ENCODE data around the gene COL19A1.

DNA sequence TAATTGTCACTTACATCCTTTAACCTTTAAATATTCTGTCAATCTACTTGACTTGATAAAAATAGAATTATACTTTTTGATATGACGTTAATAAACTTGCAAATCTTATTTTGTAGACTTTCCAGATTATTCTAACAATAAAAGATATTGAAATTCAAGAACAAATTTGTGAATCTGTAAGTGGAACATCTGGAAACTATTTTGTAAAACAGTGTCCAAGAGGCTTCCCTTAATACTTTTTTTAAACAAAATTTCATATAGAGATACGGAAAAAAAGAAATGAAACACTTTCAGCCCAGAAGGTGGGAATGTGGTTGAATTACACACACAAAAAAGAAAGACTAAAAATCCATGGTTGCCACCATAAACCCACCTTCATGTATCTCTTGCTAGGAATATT is 174.4 kb downstream of the COL19A1 start:
- TF ChIP-seq, protein P1, sequence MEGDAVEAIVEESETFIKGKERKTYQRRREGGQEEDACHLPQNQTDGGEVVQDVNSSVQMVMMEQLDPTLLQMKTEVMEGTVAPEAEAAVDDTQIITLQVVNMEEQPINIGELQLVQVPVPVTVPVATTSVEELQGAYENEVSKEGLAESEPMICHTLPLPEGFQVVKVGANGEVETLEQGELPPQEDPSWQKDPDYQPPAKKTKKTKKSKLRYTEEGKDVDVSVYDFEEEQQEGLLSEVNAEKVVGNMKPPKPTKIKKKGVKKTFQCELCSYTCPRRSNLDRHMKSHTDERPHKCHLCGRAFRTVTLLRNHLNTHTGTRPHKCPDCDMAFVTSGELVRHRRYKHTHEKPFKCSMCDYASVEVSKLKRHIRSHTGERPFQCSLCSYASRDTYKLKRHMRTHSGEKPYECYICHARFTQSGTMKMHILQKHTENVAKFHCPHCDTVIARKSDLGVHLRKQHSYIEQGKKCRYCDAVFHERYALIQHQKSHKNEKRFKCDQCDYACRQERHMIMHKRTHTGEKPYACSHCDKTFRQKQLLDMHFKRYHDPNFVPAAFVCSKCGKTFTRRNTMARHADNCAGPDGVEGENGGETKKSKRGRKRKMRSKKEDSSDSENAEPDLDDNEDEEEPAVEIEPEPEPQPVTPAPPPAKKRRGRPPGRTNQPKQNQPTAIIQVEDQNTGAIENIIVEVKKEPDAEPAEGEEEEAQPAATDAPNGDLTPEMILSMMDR (conservative IDR thresholded peaks at IDR 0.05): no peak
- no peak for TF ChIP-seq EZH2 (IDR thresholded peaks at IDR 0.05; ENCODE audit: low read depth)

Measured in PC-9 (cell line).